ENCODE data around the gene SBF2. TPM values are rescaled to one million over a fixed set of nuclear protein-coding genes. Genes with fewer than 3 reads are reported as not detected.
"Not testable (repeated sequence)": the region's sequence is repeated elsewhere in the genome, so short reads cannot be mapped to it uniquely, and the experiment has no call there.

The SBF2 gene
- total RNA-seq, 1 donor from 2014 or later, result 38.5 TPM

- H3K36me3 ChIP-seq, result no peaks in the 10 kb centered on the region
Measured at GRCh38 chr11:10041748-10042446, 252.1 kb downstream of the SBF2 start.

GRCh38 chr11:10041332-10041731, 252.7 kb downstream of the SBF2 start:
- Histone ChIP-seq H3K27ac (no peak overlapping the region), H3K9me3 (peaks cover 15% of the 10 kb centered on the region), H3K27me3 (no peaks in the 10 kb centered on the region), H3K4me1 (no peaks in the 10 kb centered on the region), H3K4me3 (no peak overlapping the region), H3K36me3 (no peaks in the 10 kb centered on the region)
- no peak for TF ChIP-seq CTCF (IDR thresholded peaks at IDR 0.05)
- DNase-seq, result no peak
- no peak for ATAC-seq
- intact Hi-C loops (cut with DNase I), result no loop called here

More at GRCh38 chr11:10041748-10042446, 252.1 kb downstream of the SBF2 start:
- ATAC-seq, result peak; percentile 53
- Histone ChIP-seq H3K27ac (no peak overlapping the region), H3K9me3 (peaks cover 15% of the 10 kb centered on the region), H3K27me3 (no peaks in the 10 kb centered on the region), H3K4me3 (no peak overlapping the region), H3K4me1 (no peaks in the 10 kb centered on the region)
- intact Hi-C loops (cut with DNase I), result no loop called here
- no peak for DNase-seq
- TF ChIP-seq CTCF (IDR thresholded peaks at IDR 0.05), result no peak

GRCh38 chr11:10038521-10039302, 255.3 kb downstream of the SBF2 start:
- no peaks in the 10 kb centered on the region for H3K36me3 ChIP-seq
- intact Hi-C loops (cut with DNase I), result no loop called here
- no peaks in the 10 kb centered on the region for H3K27me3 ChIP-seq
- H3K27ac ChIP-seq, result no peak overlapping the region
- DNase-seq (no peak), ATAC-seq (no peak)
- H3K4me3 ChIP-seq, result no peak overlapping the region
- no peaks in the 10 kb centered on the region for H3K4me1 ChIP-seq
- H3K9me3 ChIP-seq, result no peaks in the 10 kb centered on the region
- TF ChIP-seq CTCF (IDR thresholded peaks at IDR 0.05), result no peak

GRCh38 chr11:10035932-10036331, 258.1 kb downstream of the SBF2 start:
- DNase-seq; H3K4me3 ChIP-seq; H3K9me3 ChIP-seq; H3K27ac ChIP-seq; H3K4me1 ChIP-seq; ATAC-seq; intact Hi-C loops (cut with DNase I); H3K27me3 ChIP-seq; H3K36me3 ChIP-seq: not testable (repeated sequence)

GRCh38 chr11:10032935-10033334, 261.1 kb downstream of the SBF2 start:
- Histone ChIP-seq H3K27me3 (no peaks in the 10 kb centered on the region), H3K4me3 (no peak overlapping the region), H3K27ac (no peak overlapping the region), H3K9me3 (no peaks in the 10 kb centered on the region), H3K36me3 (peaks cover 6% of the 10 kb centered on the region), H3K4me1 (no peaks in the 10 kb centered on the region)
- no peak for TF ChIP-seq CTCF (IDR thresholded peaks at IDR 0.05)
- intact Hi-C loops (cut with DNase I), result no loop called here
- DNase-seq (no peak), ATAC-seq (no peak)

- H3K4me1 ChIP-seq, result no peaks in the 10 kb centered on the region
- H3K9me3 ChIP-seq, result no peaks in the 10 kb centered on the region
- peaks cover 6% of the 10 kb centered on the region for H3K36me3 ChIP-seq
- H3K27me3 ChIP-seq, result no peaks in the 10 kb centered on the region
- TF ChIP-seq CTCF (IDR thresholded peaks at IDR 0.05), result no peak
- intact Hi-C loops (cut with DNase I), result no loop called here
- ATAC-seq, result no peak
- H3K4me3 ChIP-seq, result no peak overlapping the region
- no peak overlapping the region for H3K27ac ChIP-seq
- no peak for DNase-seq
Measured at GRCh38 chr11:10030122-10030490, 263.9 kb downstream of the SBF2 start.

Data from upper lobe of right lung (tissue), 1 donor.